ENCODE data around the gene COPG1. TPM values are rescaled to one million over a fixed set of nuclear protein-coding genes. Genes with fewer than 3 reads are reported as not detected.
A peak's percentile ranks its signal among the peaks of the same experiment; 100 is the strongest.

The COPG1 gene
- total and polyA plus RNA-seq, 11 donors, result 78.6 to 121 (median 93.9) TPM

DNA sequence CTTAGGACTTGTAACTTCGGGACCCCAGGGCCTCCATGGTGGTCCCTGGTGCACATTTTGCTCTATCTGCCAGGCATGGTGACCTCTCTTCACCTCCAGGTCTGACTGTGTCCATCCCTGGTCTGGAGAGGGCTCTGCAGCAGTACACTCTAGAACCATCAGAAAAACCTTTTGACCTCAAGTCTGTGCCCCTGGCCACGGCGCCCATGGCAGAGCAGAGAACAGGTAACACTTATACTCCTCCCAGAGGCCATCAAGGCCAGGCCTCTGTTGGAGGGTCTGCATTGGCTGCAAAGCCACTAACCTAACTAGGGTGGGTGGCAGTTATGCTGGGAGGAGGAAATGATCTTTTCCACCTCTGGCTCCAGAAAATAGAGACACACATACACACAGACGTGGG, 19.0 kb downstream of the COPG1 start:
- H3K4me3 ChIP-seq, result no peak overlapping the region
- DNase-seq (no peak), ATAC-seq (no peak)
- TF ChIP-seq CTCF (IDR thresholded peaks at IDR 0.05) (no peak), POLR2A (IDR thresholded peaks at IDR 0.05) (no peak)
- no peak overlapping the region for H3K27ac ChIP-seq
- H3K9me3 ChIP-seq, result no peaks in the 10 kb centered on the region
- H3K36me3 ChIP-seq, result peaks cover 0 to 100% (median 100%) of the 10 kb centered on the region in 9 donors
- intact Hi-C loops (cut with DNase I), result no loop called here
- no peaks in the 10 kb centered on the region for H3K27me3 ChIP-seq
- H3K4me1 ChIP-seq, result no peaks in the 10 kb centered on the region
- 86 to 98% (median 97%) methylated on average over 4 of the region's 4 CpGs for WGBS, 4 donors

DNA sequence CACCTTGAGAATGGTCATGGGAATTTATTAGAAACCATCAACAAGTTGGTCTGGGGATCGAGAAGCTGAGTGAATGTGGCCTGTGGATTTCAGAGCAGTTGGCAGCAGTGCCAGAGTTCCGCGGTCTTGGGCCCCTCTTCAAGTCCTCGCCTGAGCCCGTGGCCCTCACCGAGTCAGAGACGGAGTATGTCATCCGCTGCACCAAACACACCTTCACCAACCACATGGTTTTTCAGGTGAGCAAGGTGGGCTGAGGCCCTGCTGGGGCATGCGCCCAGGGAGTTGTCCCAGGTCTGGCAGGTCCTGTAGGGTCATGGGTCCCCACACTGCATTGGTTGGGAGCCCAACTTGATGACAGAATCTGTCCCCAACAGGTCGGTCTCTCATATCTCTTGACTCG, 22.3 kb downstream of the COPG1 start:
- ATAC-seq, result peak in 1 of 4 donors; percentile 29
- no peaks in the 10 kb centered on the region for H3K4me1 ChIP-seq
- no peak overlapping the region for H3K4me3 ChIP-seq
- intact Hi-C loops (cut with DNase I), result no loop called here
- DNase-seq, result no peak
- H3K36me3 ChIP-seq, result peaks cover 0 to 100% (median 100%) of the 10 kb centered on the region in 9 donors
- no peaks in the 10 kb centered on the region for H3K27me3 ChIP-seq
- no peak overlapping the region for H3K27ac ChIP-seq
- no peaks in the 10 kb centered on the region for H3K9me3 ChIP-seq
- TF ChIP-seq CTCF (IDR thresholded peaks at IDR 0.05), result no peak
- no peak for TF ChIP-seq POLR2A (IDR thresholded peaks at IDR 0.05)
- WGBS, 4 donors, result 85 to 96% (median 93%) methylated on average over 9 to 11 of the region's 11 CpGs

- ATAC-seq, result no peak
- Histone ChIP-seq H3K4me1 (peaks cover 0 to 26% (median 16%) of the 10 kb centered on the region in 12 donors), H3K4me3 (no peak overlapping the region), H3K9me3 (no peaks in the 10 kb centered on the region), H3K27ac (no peak overlapping the region), H3K27me3 (no peaks in the 10 kb centered on the region), H3K36me3 (peaks cover 3 to 70% (median 66%) of the 10 kb centered on the region in 9 donors)
- 69 to 73% (median 70%) methylated on average over 2 of the region's 2 CpGs for WGBS, 4 donors
- no peak for TF ChIP-seq CTCF (IDR thresholded peaks at IDR 0.05)
- no peak for DNase-seq
- intact Hi-C loops (cut with DNase I), result loop anchor here in 4 of 10 donors (5.0 kb wide), 2 partner anchors 36 to 41 kb away; a partner anchor contains a TSS
These were observed 27.0 kb downstream of the COPG1 start for GRCh38 chr3:129276385-129276784.

DNA sequence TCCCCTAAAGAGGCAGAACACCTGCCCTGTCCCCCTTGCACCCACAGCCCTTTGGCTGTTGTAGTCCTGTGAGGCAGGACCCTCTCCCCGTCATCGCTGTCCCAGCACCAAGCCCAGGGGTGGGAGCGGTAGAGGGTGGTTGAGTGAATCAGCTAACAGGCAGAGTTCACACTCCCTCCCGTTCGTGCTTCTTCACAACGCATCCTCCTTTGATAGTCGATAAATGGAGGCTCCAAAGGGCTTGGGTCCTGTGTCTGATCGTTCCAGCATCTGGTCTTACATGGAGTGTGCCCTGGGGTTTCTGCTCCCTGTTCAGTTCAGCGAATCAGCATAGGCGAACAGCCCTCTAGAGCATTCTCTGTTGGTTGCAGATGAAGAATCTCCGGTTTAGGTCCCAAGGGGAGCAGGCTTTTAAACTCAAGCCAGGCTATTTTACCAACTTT, 28.4 kb downstream of the COPG1 start:
- ATAC-seq, result no peak
- Histone ChIP-seq H3K4me3 (peak overlapping the region in 10 of 12 donors; percentile 77 to 98 (median 91)), H3K9me3 (no peaks in the 10 kb centered on the region), H3K27ac (peak overlapping the region; percentile 93 to 98 (median 96)), H3K27me3 (no peaks in the 10 kb centered on the region), H3K4me1 (peaks cover 0 to 40% (median 17%) of the 10 kb centered on the region in 12 donors), H3K36me3 (peaks cover 3 to 58% (median 52%) of the 10 kb centered on the region in 9 donors)
- 63 to 68% (median 65%) methylated on average over 11 of the region's 11 CpGs for WGBS, 4 donors
- intact Hi-C loops (cut with DNase I), result loop anchor here in 7 of 10 donors (2.0 to 5.0 kb wide), 4 partner anchors 34 to 39 kb away; a partner anchor contains a TSS
- TF ChIP-seq POLR2A (IDR thresholded peaks at IDR 0.05) (no peak), CTCF (IDR thresholded peaks at IDR 0.05) (no peak)
- peak in 1 of 5 donors; percentile 18 for DNase-seq
